Measurements from ENCODE around the gene FOXC1.

The FOXC1 gene

GRCh38 chr6:1623769-1624057 is 14.0 kb downstream of the FOXC1 start:
- no peak for DNase-seq (ENCODE audit: low spot score)

- DNase-seq (ENCODE audit: low spot score), result no peak
Measured at GRCh38 chr6:1624058-1624850, 14.5 kb downstream of the FOXC1 start.

DNA sequence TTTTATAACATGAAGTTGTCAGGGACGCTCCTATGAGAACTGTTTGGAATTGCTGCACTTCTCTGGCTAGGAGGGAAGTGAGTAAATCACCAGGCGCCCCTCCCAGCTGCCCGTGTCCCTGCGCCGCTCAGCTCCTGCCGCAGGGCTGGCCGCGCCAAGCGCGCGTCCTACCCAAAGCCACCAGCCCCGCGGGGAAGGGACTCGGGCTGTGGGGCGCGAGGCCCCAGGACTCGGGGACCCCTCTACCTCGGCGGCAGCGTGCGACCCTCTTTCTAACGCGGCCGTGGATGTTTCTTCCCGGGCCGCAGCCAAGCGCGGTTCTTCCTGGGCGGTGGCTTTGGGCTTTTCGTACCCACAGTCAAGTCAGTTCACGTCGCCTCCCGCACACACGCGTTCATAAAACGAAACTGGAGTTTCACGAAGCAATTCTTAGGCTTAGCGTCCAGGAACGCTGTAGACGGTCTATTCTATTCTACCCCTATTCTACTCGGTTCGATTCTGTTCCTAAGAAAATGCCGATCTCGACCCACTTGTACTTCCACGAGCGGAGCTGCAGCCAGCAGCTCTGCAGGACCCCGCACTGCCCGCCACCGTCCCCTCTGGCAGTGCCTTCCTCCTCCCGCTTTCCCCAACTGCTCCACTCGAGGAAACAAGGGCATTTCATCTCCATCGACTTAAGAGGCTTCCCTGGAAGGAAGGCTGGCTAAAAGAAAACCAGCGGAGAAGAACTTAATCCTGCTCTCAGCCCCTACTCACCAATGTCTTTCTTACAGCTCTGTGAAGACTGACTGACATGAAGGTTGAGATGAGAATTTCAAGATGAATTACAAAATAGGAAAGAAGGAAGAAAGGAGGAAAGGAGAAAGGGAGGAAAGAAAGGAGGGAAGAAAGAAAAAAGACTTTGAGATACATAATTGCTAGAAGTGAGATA is 15.4 kb downstream of the FOXC1 start:
- peak; percentile 79 for DNase-seq (ENCODE audit: low spot score)

GRCh38 chr6:1625794-1626435 is 16.2 kb downstream of the FOXC1 start:
- DNase-seq (ENCODE audit: low spot score), result no peak

- DNase-seq (ENCODE audit: low spot score), result no peak
Measured at GRCh38 chr6:1626481-1626880, 16.8 kb downstream of the FOXC1 start.

DNA sequence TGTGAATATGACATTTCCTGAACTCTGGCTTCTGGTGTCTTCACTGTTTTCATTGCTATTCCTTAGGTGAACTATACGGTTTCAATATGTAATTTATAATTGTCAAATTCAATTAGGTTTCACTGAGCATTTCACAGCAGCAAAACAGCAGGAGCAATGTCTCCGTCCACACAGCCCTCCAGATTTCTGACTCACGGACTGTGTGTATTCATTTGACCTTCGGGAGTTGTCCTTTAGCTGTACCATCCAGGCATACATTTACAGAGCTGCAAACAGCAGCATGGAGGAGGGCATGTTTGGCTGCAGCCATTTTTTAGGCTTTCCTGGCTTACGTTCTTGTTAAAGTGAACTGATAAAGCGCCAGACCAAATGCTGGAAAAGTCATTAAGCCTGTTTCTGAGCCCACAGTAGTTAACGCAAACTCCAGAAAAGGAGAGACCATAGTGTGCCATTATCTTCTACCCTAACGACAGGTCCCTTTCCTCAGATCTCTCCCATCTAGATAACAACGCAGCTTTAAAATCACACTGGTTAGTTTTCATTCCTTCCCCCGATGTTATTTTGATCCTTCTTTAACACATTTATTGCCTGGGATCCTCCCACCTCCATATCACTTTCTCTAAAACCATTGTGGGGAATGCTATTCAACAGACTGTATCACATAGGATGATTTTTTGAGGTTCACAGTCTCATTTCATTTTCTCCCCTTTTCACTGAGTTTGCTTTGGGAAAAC is 18.3 kb downstream of the FOXC1 start:
- DNase-seq (ENCODE audit: low spot score), result no peak

DNA sequence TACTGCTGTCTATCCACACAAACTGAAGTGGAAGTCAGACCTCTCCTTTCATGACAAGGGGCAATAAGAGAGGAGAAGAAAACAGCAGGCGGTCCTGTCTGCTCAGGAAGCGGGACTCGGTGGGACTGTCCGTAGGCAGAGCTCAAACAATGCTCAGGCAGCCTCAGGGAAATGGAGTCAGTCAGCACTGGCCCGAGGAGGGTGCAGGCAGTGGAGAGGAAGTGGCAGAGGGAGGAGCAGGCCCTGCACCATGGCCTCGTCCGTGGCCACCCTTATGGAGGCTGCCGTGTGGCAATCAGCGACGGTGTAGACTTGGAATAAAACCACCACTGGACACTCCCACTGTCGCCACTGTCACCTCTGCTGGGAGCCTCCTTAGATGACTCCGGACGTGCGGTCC is 19.6 kb downstream of the FOXC1 start:
- no peak for DNase-seq (ENCODE audit: low spot score)

- DNase-seq (ENCODE audit: low spot score), result no peak
Measured at GRCh38 chr6:1630212-1630770, 20.6 kb downstream of the FOXC1 start.

- no peak for DNase-seq (ENCODE audit: low spot score)
Measured at GRCh38 chr6:1630771-1631217, 21.1 kb downstream of the FOXC1 start.

DNA sequence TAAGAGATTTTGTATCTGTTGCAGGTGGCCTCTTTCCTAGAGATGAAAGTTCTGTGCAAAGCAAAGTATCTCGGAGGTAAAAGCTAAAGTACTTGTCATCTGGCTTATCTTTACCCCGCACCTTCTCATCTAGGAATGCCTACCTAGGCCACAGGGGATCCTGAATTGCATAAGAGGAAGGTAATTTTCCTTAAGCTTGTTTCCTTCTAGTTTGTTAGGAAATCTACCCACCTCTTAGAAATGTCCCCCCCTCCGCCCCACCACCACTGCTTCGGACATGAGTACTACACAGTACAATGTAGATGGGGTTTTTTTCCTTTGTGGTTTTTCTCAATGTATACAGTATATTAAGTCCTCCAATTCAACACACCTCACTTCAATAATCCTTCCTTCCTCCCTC is 21.5 kb downstream of the FOXC1 start:
- no peak for DNase-seq (ENCODE audit: low spot score)

DNA sequence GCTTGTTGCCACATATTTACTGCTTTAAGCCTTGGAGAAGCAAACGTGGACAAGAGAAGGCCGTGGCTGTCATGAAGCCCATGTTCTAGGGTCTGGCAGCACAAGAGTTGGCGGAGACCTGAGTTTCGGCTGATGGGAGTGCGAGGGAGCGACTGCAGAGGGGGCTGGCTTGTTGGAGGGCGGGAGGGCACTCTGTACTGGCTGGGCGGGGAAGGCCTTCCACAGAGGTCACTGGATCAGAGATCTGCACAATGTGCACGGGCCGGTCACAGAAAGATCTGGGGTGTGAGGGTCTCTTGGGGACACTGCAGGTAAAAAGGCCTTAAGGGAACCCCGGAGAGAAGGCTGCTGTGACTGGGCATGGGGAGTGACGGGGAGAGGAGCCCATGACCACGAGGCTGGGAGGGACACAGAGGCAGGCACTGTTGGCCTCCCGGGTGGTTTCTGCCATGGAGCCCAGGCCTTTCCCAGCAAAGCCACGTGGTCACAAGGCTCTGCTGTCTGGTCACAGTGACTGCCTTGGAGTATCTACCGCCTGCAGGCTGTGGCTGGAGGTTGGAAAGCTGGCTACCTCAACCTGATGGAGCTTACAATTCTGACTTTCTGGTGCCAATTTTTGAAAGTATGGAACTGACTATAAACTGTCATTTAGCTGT is 23.8 kb downstream of the FOXC1 start:
- DNase-seq (ENCODE audit: low spot score), result no peak

GRCh38 chr6:1634081-1634480 is 24.4 kb downstream of the FOXC1 start:
- DNase-seq (ENCODE audit: low spot score), result no peak

DNA sequence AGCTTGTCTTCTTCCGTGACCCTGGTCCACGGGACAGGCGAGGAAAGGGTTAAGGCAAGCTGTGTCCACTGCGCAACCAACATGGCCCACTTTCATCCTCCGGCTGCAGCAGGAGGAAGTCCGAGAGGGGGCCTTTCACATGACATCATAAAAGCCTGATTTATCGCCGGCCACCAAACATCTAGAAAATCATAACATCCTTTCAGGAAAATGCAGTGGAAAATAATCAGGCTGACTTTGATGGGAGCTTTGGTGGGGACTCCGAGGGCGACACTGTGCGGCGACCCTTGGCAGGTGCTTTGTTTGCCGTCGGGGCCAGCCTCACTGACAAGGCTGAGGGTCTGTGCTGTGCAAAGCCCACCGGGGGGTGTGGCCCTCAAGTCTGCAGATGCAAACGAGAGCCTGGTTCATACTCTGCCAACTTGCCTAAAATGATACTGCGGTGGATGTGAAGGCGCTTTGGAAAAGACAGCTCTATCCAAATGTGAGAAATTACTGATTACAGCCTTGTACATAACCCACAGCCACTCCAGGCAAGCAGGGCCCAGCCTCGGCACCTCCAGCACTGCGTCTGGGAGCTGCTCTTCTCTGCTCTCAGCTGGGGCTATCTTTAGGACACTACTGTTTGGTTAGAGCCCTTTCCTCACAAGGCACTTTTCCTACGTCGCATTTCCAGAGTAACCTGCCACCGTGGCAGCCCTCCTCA is 25.7 kb downstream of the FOXC1 start:
- DNase-seq (ENCODE audit: low spot score), result no peak

- DNase-seq (ENCODE audit: low spot score), result no peak
Measured at GRCh38 chr6:1636272-1636825, 26.6 kb downstream of the FOXC1 start.

DNA sequence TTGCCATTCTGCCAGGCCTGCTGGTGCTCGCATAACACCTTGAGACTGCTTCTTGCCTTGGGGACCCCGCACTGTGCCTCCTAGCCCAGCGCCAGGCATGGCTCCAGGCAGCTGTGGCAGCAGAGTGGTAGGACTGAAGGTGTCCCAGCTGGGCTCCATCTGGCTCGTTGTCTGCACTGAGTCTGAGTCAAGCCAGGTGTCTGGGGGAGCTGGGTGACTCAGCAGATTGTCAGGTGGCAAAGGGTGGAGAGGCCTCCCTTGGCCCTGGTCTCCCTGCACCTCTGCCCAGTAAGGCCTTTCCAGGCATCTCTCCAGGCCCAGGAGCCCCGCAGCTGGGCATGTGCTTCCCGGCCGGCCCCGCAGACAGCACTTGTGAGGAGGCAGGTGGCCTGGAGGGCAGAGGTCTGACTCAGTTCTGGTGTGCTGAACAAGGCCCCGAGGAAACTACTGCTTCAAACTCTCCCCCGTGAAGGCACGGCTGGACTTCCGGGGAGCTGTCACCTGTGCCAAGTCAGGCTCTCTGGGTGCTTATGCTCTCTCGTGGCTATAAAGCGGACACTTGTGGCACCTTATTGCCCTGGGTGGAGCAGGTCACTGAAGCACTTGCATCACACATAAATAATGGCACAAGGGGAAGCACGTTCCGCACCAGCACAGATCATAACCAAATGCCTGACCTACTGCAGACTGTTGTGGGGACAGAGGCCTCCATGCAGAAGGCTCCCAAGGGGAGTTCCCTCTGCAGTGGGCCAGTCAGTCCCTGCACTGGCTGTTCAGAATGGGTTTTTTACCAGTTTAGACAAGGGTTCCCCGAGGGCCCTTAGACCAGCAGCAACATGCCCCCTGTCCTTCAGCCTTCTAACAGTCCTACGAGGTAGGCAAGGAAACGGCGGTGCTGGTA is 27.5 kb downstream of the FOXC1 start:
- DNase-seq (ENCODE audit: low spot score), result no peak

DNA sequence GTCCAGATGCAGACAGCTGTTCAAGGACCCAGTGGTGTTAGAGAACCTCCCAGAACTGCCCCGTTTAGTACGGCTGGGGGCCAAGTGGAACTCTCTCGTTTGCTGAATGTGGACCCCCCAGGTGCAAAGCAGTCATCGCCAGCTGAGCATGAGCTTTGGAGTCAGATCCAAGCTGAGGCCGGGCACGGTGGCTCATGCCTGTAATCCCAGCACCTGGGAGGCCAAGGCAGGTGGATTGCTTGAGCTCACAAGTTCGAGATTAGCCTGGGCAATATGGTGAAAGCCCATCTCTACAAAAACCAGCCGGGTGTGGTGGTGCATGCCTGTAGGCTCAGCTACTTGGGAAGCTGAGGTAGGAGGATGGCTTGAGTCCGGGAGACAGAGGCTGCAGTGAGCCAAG is 29.7 kb downstream of the FOXC1 start:
- DNase-seq (ENCODE audit: low spot score), result no peak

DNA sequence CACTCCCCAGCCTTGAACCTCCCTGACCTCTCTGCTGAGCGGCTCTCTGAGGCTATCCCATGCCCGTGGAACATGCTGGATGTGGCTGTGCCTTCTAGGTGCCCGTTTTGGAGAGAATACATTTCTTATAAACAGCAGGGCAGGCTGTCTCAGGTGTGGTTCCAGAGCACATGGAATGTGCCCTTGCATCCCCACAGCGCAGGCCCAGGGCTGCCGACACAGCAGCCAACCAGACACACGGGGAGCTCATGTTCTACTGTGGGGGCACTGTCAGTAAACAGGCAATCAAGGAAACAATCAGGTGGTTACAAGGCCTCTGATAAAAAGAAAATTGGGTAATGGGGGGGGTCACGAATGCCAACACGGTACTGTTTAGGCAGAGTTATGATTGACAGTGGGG is 30.8 kb downstream of the FOXC1 start:
- DNase-seq (ENCODE audit: low spot score), result no peak

DNA sequence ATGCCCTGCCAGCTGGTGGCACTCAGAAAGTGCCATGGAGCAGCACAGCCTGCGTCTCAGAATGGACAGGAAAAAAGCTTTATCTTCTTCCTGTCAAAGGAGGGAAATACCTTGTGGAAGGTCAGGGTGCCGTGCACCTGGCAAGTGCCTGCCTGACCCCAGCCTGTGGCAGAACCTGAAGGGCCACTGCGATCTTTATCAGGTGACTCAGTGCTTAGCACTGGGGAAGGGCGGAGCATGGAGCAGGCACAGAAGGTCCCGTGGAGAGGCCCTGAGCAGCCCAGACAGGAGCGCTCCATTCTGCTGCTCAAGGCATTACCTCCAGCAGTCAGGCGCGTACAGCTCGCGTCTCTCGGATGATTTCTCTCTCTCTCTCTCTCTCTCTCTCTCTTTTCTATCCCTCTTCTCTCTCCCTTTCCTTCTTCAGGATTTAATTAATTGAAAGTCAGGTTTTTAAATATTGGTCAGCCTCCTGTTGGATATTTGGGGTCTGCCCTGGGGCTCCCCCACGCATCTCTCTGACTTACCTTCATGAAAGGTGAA is 31.7 kb downstream of the FOXC1 start:
- DNase-seq (ENCODE audit: low spot score), result no peak

DNA sequence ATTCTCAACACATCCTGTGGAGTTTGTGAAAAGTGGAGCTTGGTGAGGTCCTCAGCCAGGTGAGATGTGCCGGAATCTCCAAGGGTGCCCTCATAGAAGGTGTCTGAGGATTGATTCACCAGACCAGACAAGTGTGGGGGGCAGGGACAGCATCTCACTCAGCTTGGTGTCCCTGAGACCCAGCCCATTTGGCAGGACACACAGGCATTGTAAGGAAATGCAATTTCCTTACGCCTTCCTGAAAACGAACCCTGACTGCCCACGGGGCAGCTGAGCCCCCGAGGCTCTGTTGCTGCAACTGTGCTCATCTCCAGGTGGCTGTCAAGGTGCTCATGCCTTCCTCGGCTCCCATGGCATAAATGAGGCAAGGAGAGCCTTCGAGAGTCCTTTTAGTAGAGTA is 33.4 kb downstream of the FOXC1 start:
- no peak for DNase-seq (ENCODE audit: low spot score)
